Thoracic aorta (tissue), 2 donors: ENCODE results near the gene SSR4. TPM values are rescaled to one million over a fixed set of nuclear protein-coding genes. Genes with fewer than 3 reads are reported as not detected.

Source experiments
- ATAC-seq: fragments of 150-250 bp; one replicate; pipeline ENCODE4 v1.8.0; 2017; ENCODE audit warnings: low read depth; ENCODE audit not compliant: insufficient number of reproducible peaks, low FRiP score
- DNase-seq: peaks from one replicate; pipeline ENCODE4 v3.0.0-alpha.2; 2020; ENCODE audit warnings: low spot score
- H3K27ac ChIP-seq, 2 donors: fragments of 200-600 bp; sonication (generic); 1 replicate in 1 of 2; 2 replicates in 1 of 2; pipeline ENCODE4 v1.5.1; 2016; ENCODE audit warnings: mild to moderate bottlenecking in 2 of 2, moderate library complexity in 2 of 2
- H3K27me3 ChIP-seq: fragments of 200-600 bp; sonication (generic); replicated peaks from 2 replicates; pipeline ENCODE4 v1.6.0; 2016; ENCODE audit warnings: mild to moderate bottlenecking; ENCODE audit not compliant: insufficient read depth
- H3K36me3 ChIP-seq: fragments of 200-600 bp; sonication (generic); one replicate; pipeline ENCODE4 v1.5.1; 2016
- H3K4me1 ChIP-seq, 2 donors: fragments of 200-600 bp; sonication (generic); 1 replicate in 1 of 2; 2 replicates in 1 of 2; pipeline versions ENCODE4 v1.5.1 to v1.6.0; 2016; ENCODE audit warnings: low read depth in 2 of 2, mild to moderate bottlenecking in 1 of 2; ENCODE audit not compliant: control insufficient read depth in 1 of 2
- H3K4me3 ChIP-seq: fragments of 200-600 bp; sonication (generic); 2 replicates; pipeline ENCODE4 v1.5.1; 2016; ENCODE audit warnings: mild to moderate bottlenecking
- H3K9me3 ChIP-seq: fragments of 200-600 bp; sonication (generic); 2 replicates; pipeline ENCODE4 v1.5.1; 2016
- CTCF ChIP-seq: fragments of 200-600 bp; sonication (generic); IDR thresholded peaks from one replicate; pipeline ENCODE4 v1.5.1; 2019; ENCODE audit warnings: antibody characterized with exemption
- total RNA-seq, 2 donors: library from RNA; depleted of rRNA; stranded (reverse); fragments of >200 nt; gene quantifications; one replicate each; pipeline versions ENCODE4 v1.1.0 to v1.2.3, GENCODE V29; 2016

Gene SSR4
- total RNA-seq, 2 donors from 2014 or later = 103 to 299 TPM

- no peak overlapping the region for H3K4me3 ChIP-seq
- H3K36me3 ChIP-seq = peaks cover 5% of the 10 kb centered on the region
- no peak for ATAC-seq
- TF ChIP-seq CTCF = no peak
- no peaks in the 10 kb centered on the region for H3K27me3 ChIP-seq
- H3K4me1 ChIP-seq = peaks cover 1 to 14% of the 10 kb centered on the region in 2 donors
- H3K9me3 ChIP-seq = no peaks in the 10 kb centered on the region
- DNase-seq = no peak
- H3K27ac ChIP-seq = peak overlapping the region; percentile 43 to 64
Observed at GRCh38 chrX:153800746-153801145, 6.3 kb downstream of the SSR4 start.

GRCh38 chrX:153801669-153802068 is 7.2 kb downstream of the SSR4 start:
- no peak for TF ChIP-seq CTCF
- Histone ChIP-seq H3K4me1 (peaks cover 0 to 6% of the 10 kb centered on the region in 2 donors), H3K36me3 (peaks cover 5% of the 10 kb centered on the region), H3K9me3 (no peaks in the 10 kb centered on the region), H3K4me3 (no peak overlapping the region), H3K27me3 (no peaks in the 10 kb centered on the region), H3K27ac (no peak overlapping the region)
- DNase-seq (no peak), ATAC-seq (no peak)

- H3K27ac ChIP-seq = no peak overlapping the region
- H3K4me1 ChIP-seq = peaks cover 0 to 6% of the 10 kb centered on the region in 2 donors
- no peaks in the 10 kb centered on the region for H3K9me3 ChIP-seq
- peaks cover 5% of the 10 kb centered on the region for H3K36me3 ChIP-seq
- H3K27me3 ChIP-seq = no peaks in the 10 kb centered on the region
- no peak for ATAC-seq
- no peak overlapping the region for H3K4me3 ChIP-seq
- TF ChIP-seq CTCF = no peak
- DNase-seq = no peak
Observed at GRCh38 chrX:153802513-153803045, 8.1 kb downstream of the SSR4 start.

GRCh38 chrX:153803211-153804099 is 9.0 kb downstream of the SSR4 start:
- no peak for TF ChIP-seq CTCF
- no peak for ATAC-seq
- H3K27ac ChIP-seq = no peak overlapping the region
- H3K27me3 ChIP-seq = no peaks in the 10 kb centered on the region
- H3K4me3 ChIP-seq = no peak overlapping the region
- DNase-seq = no peak
- H3K36me3 ChIP-seq = no peaks in the 10 kb centered on the region
- H3K4me1 ChIP-seq = peaks cover 0 to 6% of the 10 kb centered on the region in 2 donors
- no peaks in the 10 kb centered on the region for H3K9me3 ChIP-seq

- Histone ChIP-seq H3K36me3 (no peaks in the 10 kb centered on the region), H3K9me3 (no peaks in the 10 kb centered on the region)
- no peak for DNase-seq
Observed at GRCh38 chrX:153804100-153804595, 9.7 kb downstream of the SSR4 start.

More at GRCh38 chrX:153804100-153804595, 9.7 kb downstream of the SSR4 start:
- Histone ChIP-seq H3K27me3 (no peaks in the 10 kb centered on the region), H3K4me1 (peaks cover 0 to 6% of the 10 kb centered on the region in 2 donors), H3K27ac (no peak overlapping the region), H3K4me3 (no peak overlapping the region)
- TF ChIP-seq CTCF = no peak
- no peak for ATAC-seq
